AG09309 (cell line): ENCODE results near the gene SPG11.
"Not testable (repeated sequence)": the region's sequence is repeated elsewhere in the genome, so short reads cannot be mapped to it uniquely, and the experiment has no call there.

Source experiments
- DNase-seq: peaks from one replicate; pipeline ENCODE4 v3.0.0-alpha.2; 2010; ENCODE audit warnings: low read depth
- H3K4me3 ChIP-seq: 2 replicates; pipeline ENCODE4 v1.5.1; 2011; ENCODE audit warnings: mild to moderate bottlenecking, low read depth, low read length, moderate library complexity; ENCODE audit not compliant: control insufficient read depth
- TF ChIP-seq, protein P1 (sequence below): IDR thresholded peaks from 2 replicates; pipeline ENCODE4 v1.5.1; 2011; ENCODE audit warnings: mild to moderate bottlenecking, low read depth, low read length, inconsistent platforms; ENCODE audit not compliant: insufficient read depth, control insufficient read depth; ENCODE audit errors: missing control alignments

Gene SPG11

DNA sequence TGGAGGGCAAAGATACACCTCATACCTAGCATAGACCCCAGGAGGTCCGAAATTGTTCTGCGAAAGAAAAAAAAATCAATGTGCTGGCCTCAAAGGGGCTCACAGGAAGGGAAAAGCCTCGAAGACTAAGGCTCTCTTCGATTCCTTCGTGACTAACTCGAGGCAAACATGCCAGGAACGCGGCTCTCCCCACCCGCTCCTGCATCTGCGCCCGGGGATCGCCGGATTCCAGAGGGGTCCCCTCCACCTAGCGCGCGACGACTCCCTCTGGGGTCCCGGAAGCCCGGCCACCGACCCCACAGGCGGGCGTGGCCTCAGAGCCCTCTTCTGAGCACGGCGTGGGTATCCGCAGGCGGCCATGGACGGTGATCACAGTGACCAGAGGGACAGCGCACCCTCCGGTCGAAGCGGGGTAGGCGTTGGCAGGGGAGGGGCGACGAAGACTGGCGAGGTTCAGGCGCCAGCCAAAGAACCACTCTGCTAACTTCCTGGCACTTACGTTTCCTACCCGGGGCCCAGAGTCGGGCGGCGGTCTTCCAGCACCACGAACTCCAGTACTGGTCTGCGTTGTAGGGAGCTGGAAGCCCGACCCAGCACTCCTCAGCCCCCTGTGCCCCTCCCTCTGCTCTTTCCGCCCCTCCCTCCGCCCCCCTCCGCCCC is 127.0 kb downstream of the SPG11 start:
- TF ChIP-seq, protein P1, sequence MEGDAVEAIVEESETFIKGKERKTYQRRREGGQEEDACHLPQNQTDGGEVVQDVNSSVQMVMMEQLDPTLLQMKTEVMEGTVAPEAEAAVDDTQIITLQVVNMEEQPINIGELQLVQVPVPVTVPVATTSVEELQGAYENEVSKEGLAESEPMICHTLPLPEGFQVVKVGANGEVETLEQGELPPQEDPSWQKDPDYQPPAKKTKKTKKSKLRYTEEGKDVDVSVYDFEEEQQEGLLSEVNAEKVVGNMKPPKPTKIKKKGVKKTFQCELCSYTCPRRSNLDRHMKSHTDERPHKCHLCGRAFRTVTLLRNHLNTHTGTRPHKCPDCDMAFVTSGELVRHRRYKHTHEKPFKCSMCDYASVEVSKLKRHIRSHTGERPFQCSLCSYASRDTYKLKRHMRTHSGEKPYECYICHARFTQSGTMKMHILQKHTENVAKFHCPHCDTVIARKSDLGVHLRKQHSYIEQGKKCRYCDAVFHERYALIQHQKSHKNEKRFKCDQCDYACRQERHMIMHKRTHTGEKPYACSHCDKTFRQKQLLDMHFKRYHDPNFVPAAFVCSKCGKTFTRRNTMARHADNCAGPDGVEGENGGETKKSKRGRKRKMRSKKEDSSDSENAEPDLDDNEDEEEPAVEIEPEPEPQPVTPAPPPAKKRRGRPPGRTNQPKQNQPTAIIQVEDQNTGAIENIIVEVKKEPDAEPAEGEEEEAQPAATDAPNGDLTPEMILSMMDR = peak; percentile 60
- H3K4me3 ChIP-seq = peak overlapping the region; percentile 84
- DNase-seq = peak; percentile 64

DNA sequence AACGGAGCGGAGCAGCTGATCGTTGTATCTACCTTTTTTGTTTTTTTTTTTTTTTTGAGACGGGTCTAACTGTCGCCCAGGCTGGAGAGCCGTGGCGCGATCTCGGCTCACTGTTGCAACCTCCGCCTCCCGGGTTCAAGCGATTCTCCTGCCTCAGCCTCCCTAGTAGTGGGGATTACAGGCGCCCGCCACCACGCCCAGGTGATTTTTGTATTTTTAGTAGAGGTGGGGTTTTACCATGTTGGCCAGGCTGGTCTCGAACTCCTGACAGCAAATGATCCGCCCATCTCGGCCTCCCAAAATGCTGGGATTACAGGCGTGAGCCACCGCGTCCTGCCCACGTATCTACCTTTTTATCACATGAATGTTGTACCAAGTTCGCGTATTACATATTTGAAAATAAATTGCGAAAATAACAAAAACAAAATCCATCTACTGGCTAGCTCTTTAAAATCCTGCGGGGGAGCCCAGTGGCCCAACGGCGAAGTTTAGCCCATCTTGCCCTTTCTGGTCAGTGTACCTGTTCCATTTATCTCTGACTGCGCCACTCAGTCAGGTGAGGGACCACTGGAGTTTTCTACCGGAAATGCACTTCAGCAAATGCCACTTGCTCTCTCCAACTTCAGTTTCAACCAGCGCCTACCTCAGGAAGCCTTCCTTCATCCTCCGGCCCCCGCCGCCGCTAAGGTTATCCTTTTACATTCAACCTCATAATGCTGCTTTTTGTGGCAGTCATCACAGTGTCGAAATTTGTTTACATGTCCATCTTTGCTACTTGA is 127.8 kb downstream of the SPG11 start:
- TF ChIP-seq, protein P1 = no peak
- peak overlapping the region; percentile 84 for H3K4me3 ChIP-seq
- DNase-seq = no peak

DNA sequence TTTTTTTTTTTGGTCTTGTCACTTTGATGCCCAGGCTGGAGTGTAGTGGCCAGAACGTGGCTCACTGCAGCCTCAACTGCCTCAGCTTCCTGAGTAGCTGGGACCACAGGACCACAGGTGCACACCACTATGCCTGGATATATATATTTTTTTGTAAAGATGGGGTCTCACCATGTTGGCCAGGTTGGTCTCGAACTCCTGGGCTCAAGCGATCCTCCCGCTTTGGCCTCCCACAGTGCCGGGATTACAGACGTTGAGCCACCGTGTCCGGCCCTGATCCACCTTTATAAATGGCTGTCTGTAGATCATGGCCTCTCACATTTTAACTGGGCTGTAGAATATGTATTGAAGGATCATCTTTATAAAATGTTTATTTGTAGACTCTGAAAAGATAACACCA is 128.4 kb downstream of the SPG11 start:
- no peak overlapping the region for H3K4me3 ChIP-seq
- DNase-seq = no peak
- TF ChIP-seq, protein P1 = no peak

DNA sequence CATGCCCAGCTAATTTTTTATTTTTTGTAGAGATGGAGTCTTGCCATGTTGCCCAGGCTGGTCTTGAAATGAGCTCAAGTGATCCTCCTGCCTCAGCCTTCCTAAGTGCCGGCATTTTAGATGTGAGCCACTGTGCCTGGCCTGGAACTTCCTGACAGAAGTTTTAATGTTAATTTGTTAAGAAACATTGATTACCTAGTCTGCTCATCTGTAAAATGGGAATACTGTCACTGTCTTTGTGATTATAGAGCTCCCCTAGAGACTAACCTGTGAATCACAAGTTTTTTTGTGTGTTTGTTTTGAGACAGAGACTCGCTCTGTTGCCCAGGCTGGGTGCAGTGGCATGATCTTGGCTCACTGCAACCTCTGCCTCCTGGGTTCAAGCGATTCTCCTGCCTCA is 130.8 kb downstream of the SPG11 start:
- DNase-seq = no peak
- TF ChIP-seq, protein P1 = no peak
- H3K4me3 ChIP-seq = no peak overlapping the region

DNA sequence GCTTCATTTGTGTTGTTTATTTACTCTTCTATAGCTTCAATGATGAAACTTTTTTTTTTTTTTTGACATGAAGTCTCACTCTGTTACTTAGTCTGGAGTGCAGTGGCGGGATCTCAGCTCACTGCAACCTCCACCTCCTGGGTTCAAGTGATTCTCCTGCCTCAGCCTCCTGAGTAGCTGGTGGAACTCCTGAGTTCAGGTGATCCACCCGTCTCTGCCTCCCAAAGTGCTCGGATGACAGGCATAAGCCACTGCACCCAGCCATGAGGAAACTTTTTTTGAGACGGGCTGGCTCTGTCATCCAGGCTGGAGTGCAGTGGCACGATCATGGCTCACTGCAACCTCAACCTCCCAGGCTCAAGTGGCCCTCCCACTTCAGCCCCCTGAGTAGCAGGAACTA is 131.2 kb downstream of the SPG11 start:
- DNase-seq, H3K4me3 ChIP-seq: not testable (repeated sequence)

DNA sequence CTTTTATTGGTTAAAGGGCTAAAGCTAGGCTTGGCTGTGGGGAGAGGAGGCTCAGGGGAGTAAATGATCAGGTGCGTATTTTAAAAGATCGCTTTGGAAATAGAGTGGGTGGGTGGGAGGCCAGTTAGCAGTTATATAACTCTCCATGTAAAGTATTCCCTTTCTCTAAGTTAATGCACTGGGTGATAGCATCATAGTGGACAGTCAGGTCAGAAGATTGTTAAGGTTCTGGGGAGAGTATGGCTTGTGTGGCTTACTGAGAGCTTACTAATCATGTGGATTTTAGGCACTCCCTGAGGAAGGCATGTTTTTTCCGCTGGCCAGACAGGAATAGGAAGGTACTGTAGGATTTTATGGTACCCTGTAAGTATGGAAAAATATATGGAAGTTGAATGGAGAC is 132.8 kb downstream of the SPG11 start:
- no peak overlapping the region for H3K4me3 ChIP-seq
- TF ChIP-seq, protein P1 = no peak
- DNase-seq = no peak

DNA sequence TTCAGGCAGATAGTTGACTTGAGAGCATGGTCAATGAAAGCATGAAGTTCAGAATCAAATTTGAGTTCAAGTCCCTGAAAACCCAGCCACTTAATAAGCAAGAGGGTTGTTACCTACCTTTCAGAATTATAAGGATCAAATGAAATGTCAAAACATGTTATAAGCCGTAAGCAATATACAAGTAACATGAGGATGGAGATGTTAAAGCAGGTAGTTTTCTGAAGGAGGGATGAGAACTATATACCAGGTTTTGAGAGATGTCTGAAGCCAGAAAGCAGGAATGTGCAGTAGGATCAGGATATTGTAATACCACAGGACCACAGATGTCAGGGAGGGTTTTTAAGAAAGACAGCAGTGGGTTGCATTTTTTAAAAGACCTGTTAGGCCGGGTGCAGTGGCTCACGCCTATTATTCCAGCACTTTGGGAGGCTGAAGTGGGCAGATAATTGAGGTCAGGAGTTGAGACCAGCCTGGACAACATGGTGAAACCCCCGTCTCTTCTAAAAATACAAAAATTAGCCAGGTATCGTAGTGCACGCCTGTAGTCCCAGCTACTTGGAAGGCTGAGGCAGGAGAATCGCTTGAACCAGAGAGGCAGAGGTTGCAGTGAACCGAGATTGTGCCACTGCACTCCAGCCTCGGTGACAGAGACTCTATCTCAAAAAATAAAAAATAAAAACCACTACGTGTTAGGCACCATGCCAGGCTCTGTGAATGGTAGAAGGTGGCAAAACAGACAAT is 133.4 kb downstream of the SPG11 start:
- TF ChIP-seq, protein P1 = no peak
- DNase-seq = no peak
- no peak overlapping the region for H3K4me3 ChIP-seq
